HepG2 (cell line): ENCODE measurements around the gene FAM162A. TPM values are rescaled to one million over a fixed set of nuclear protein-coding genes. Genes with fewer than 3 reads are reported as not detected.

Source experiments
- CENPT ChIP-seq: sonication (generic); formaldehyde crosslinking; IDR thresholded peaks from 2 replicates; pipeline ENCODE4 v1.8.0; 2022; ENCODE audit warnings: low read depth, mild to moderate bottlenecking, moderate library complexity, missing genetic modification reagents
- DNMT1 ChIP-seq: sonication (generic); formaldehyde crosslinking; IDR thresholded peaks from 2 replicates; pipeline ENCODE4 v1.5.1; 2020; ENCODE audit warnings: mild to moderate bottlenecking, missing genetic modification reagents
- FOXC1 ChIP-seq: sonication (generic); formaldehyde crosslinking; IDR thresholded peaks from 2 replicates; pipeline ENCODE4 v1.8.0; 2022; ENCODE audit warnings: mild to moderate bottlenecking, missing genetic modification reagents, borderline replicate concordance
- FOXO1 ChIP-seq: sonication (generic); formaldehyde crosslinking; IDR thresholded peaks from 2 replicates; pipeline ENCODE4 v1.4.0; 2020; ENCODE audit warnings: missing genetic modification reagents
- LCORL ChIP-seq, 2 experiments: fragments of 450-650 bp in 1 of 2; sonication (generic) in 1 of 2; formaldehyde crosslinking in 1 of 2; IDR thresholded peaks; 2 replicates each; pipeline versions ENCODE4 v1.5.0 to v1.6.1; 2017 to 2020; ENCODE audit warnings: antibody characterized with exemption in 1 of 2, missing genetic modification reagents in 1 of 2
- ONECUT2 ChIP-seq: sonication (generic); formaldehyde crosslinking; IDR thresholded peaks from 2 replicates; pipeline ENCODE4 v1.4.0; 2020; ENCODE audit warnings: missing genetic modification reagents
- PAWR ChIP-seq: sonication (generic); formaldehyde crosslinking; IDR thresholded peaks from 2 replicates; pipeline ENCODE4 v1.4.0; 2020; ENCODE audit warnings: missing genetic modification reagents, mild to moderate bottlenecking, borderline replicate concordance
- PLSCR1 ChIP-seq: sonication (generic); formaldehyde crosslinking; IDR thresholded peaks from 2 replicates; pipeline ENCODE4 v1.5.0; 2020; ENCODE audit warnings: missing genetic modification reagents, mild to moderate bottlenecking, borderline replicate concordance
- RELA ChIP-seq: sonication (generic); formaldehyde crosslinking; IDR thresholded peaks from 2 replicates; pipeline ENCODE4 v1.4.0; 2020; ENCODE audit warnings: missing genetic modification reagents
- REXO4 ChIP-seq: sonication (generic); formaldehyde crosslinking; IDR thresholded peaks from 2 replicates; pipeline ENCODE4 v1.8.0; 2022; ENCODE audit warnings: missing genetic modification reagents, mild to moderate bottlenecking, borderline replicate concordance
- RXRA ChIP-seq: sonication (generic); formaldehyde crosslinking; IDR thresholded peaks from 2 replicates; pipeline ENCODE4 v1.5.1; 2020; ENCODE audit warnings: missing genetic modification reagents
- SAP130 ChIP-seq: IDR thresholded peaks from 2 replicates; pipeline ENCODE4 v1.6.1; 2016; ENCODE audit warnings: low read depth
- SATB2 ChIP-seq: sonication (generic); formaldehyde crosslinking; IDR thresholded peaks from 2 replicates; pipeline ENCODE4 v1.5.0; 2020; ENCODE audit warnings: missing genetic modification reagents
- TBX2 ChIP-seq: sonication (generic); formaldehyde crosslinking; IDR thresholded peaks from 2 replicates; pipeline ENCODE4 v1.5.0; 2020; ENCODE audit warnings: missing genetic modification reagents, mild to moderate bottlenecking, borderline replicate concordance
- TFE3 ChIP-seq: IDR thresholded peaks from 2 replicates; pipeline ENCODE4 v1.6.1; 2016
- ZNF234 ChIP-seq: sonication (generic); formaldehyde crosslinking; conservative IDR thresholded peaks from 2 replicates; pipeline ENCODE4 v1.5.1; 2020; ENCODE audit warnings: mild to moderate bottlenecking, missing genetic modification reagents
- ZNF274 ChIP-seq: sonication (generic); formaldehyde crosslinking; IDR thresholded peaks from 2 replicates; pipeline ENCODE4 v1.5.1; 2020; ENCODE audit warnings: mild to moderate bottlenecking, missing genetic modification reagents
- ZNF276 ChIP-seq: sonication (generic); formaldehyde crosslinking; IDR thresholded peaks from 2 replicates; pipeline ENCODE4 v1.4.0; 2020; ENCODE audit warnings: mild to moderate bottlenecking, low read depth, missing genetic modification reagents
- ZNF362 ChIP-seq: sonication (generic); formaldehyde crosslinking; IDR thresholded peaks from 2 replicates; pipeline ENCODE4 v1.4.0; 2020; ENCODE audit warnings: missing genetic modification reagents, mild to moderate bottlenecking, borderline replicate concordance
- ZNF484 ChIP-seq: sonication (generic); formaldehyde crosslinking; IDR thresholded peaks from 2 replicates; pipeline ENCODE4 v1.5.1; 2020; ENCODE audit warnings: mild to moderate bottlenecking, low read depth, missing genetic modification reagents, borderline replicate concordance
- ZNF496 ChIP-seq: sonication (generic); formaldehyde crosslinking; IDR thresholded peaks from 2 replicates; pipeline ENCODE4 v1.8.1; 2023; ENCODE audit warnings: mild to moderate bottlenecking, moderate library complexity, missing genetic modification reagents; ENCODE audit not compliant: insufficient replicate concordance
- ZNF572 ChIP-seq: sonication (generic); formaldehyde crosslinking; IDR thresholded peaks from 2 replicates; pipeline ENCODE4 v1.5.1; 2020; ENCODE audit warnings: mild to moderate bottlenecking, missing genetic modification reagents
- ZNF766 ChIP-seq: sonication (generic); formaldehyde crosslinking; IDR thresholded peaks from 2 replicates; pipeline ENCODE4 v1.5.0; 2020; ENCODE audit warnings: missing genetic modification reagents, borderline replicate concordance
- polyA plus RNA-seq, 8 experiments: library from polyadenylated mRNA; depleted of rRNA in 3 of 8; stranded (reverse) in 7 of 8; unstranded in 1 of 8; fragments of >200 nt; fragmentation: Illumina TruSeq in 4 of 8; extraction: Trizol in 4 of 8; gene quantifications; 2 replicates each; pipeline versions ENCODE4 v1.2.1 to v1.2.3, GENCODE V29; 2011 to 2016; ENCODE audit warnings: low read depth in 4 of 8, missing spikeins in 1 of 8, mixed read lengths in 1 of 8; ENCODE audit not compliant: insufficient read depth in 1 of 8
- total RNA-seq, 5 experiments: library from RNA; depleted of rRNA; stranded (reverse); fragments of >200 nt; fragmentation: Illumina TruSeq; extraction: Trizol; gene quantifications; 2 replicates each; pipeline ENCODE4 v1.2.3, GENCODE V29; 2016; ENCODE audit warnings: low read depth in 1 of 5

FAM162A gene
- total and polyA plus RNA-seq, 2 of the 13 experiments (the other 11 are each of a cell fraction or from before 2014, with no cell fraction given): 115 to 155 TPM

- TF ChIP-seq PAWR (CRISPR knock-in tag) (no peak), ONECUT2 (no peak), FOXC1 (CRISPR knock-in tag) (no peak; the same call in 1 of the 2 replicates), SATB2 (CRISPR knock-in tag) (no peak), LCORL (IDR thresholded peaks at IDR 0.05) (no peak), LCORL (CRISPR knock-in tag; IDR thresholded peaks at IDR 0.05) (0 out of 2 replicates have a peak, but pooled peaks have one; percentile 9), FOXO1 (peak; percentile 12; the same call in 1 of the 2 replicates), DNMT1 (no peak), ZNF766 (CRISPR knock-in tag) (peak; percentile 83; the same call in 1 of the 2 replicates), PLSCR1 (CRISPR knock-in tag) (no peak), ZNF484 (CRISPR knock-in tag) (no peak), RXRA (CRISPR knock-in tag) (no peak), ZNF274 (CRISPR knock-in tag) (peak; percentile 38; the same call in 1 of the 2 replicates), SAP130 (CRISPR knock-in tag) (peak; percentile 92), ZNF362 (CRISPR knock-in tag) (no peak), ZNF234 (no peak), ZNF496 (CRISPR knock-in tag) (no peak), CENPT (no peak), TBX2 (CRISPR knock-in tag) (peak; percentile 87), ZNF276 (no peak), TFE3 (CRISPR knock-in tag) (peak; percentile 59; the same call in 1 of the 2 replicates), REXO4 (no peak), ZNF572 (CRISPR knock-in tag) (no peak), RELA (no peak)
These were observed 32.0 kb downstream of the FAM162A start, which contains the start of gene WDR5B (continued) for GRCh38 chr3:122415762-122416654.
